ENCODE measurements around the gene MUC12. TPM values are rescaled to one million over a fixed set of nuclear protein-coding genes. Genes with fewer than 3 reads are reported as not detected.
"Not testable (repeated sequence)": the region's sequence is repeated elsewhere in the genome, so short reads cannot be mapped to it uniquely, and the experiment has no call there.

The MUC12 gene
- 1 to 10 TPM in 1 of 4 donors, not detected in 3; 1.4 TPM for total RNA-seq

DNA sequence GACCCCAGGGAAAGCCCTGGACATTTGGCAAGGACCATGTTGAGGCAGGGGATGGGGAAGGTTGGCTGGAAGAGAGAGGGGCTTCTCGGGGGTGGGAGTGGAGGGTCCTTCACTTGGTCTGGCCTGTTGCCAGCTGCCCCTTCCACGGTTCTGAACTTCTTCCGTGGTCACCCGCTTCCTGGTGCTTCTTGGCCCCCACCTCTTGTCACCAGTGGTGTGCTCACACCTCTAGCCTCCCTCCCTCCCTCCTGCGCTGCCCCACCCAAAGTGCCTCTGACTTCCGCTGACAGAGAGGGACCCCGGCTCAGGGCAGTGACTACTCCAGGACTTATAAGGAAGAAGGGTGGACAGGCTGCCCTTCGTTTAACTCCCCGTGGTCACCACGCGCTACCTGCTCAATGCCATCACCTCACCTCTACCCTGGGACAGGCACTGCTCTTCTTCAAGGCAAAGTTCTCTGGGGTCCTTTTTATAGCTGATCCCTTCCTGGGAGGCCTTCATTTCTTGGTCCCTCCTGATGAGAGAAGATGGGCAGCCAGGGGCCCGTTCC lies at the start of gene MUC12:
MUC12 (plus strand) TSS at position 500 of the 550 bp plus-strand sequence. CDS start 58 bp downstream, outside the sequence.
- ATAC-seq (no peak), DNase-seq (no peak)
- intact Hi-C loops (cut with DNase I; ENCODE audit: low total_unique reads), result loop anchor here (5.0 kb wide), 1 partner anchor 88 kb away; no protein-coding TSS in a partner anchor
- H3K36me3 ChIP-seq, result no peaks in the 10 kb centered on the region
- H3K9me3 ChIP-seq, result no peaks in the 10 kb centered on the region
- no peak within 1 kb of the TSS for H3K27ac ChIP-seq
- no peak within 1 kb of the TSS for H3K4me3 ChIP-seq
- in situ Hi-C loops (cut with MboI; ENCODE audit: low sequenced_read_pairs in 4 of 4), result no loop called here
- TF ChIP-seq POLR2A (IDR thresholded peaks at IDR 0.05), result no peak
- TF ChIP-seq, protein P1, sequence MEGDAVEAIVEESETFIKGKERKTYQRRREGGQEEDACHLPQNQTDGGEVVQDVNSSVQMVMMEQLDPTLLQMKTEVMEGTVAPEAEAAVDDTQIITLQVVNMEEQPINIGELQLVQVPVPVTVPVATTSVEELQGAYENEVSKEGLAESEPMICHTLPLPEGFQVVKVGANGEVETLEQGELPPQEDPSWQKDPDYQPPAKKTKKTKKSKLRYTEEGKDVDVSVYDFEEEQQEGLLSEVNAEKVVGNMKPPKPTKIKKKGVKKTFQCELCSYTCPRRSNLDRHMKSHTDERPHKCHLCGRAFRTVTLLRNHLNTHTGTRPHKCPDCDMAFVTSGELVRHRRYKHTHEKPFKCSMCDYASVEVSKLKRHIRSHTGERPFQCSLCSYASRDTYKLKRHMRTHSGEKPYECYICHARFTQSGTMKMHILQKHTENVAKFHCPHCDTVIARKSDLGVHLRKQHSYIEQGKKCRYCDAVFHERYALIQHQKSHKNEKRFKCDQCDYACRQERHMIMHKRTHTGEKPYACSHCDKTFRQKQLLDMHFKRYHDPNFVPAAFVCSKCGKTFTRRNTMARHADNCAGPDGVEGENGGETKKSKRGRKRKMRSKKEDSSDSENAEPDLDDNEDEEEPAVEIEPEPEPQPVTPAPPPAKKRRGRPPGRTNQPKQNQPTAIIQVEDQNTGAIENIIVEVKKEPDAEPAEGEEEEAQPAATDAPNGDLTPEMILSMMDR (IDR thresholded peaks at IDR 0.05 in 4 of 5, conservative IDR thresholded peaks at IDR 0.05 in 1 of 5), result no peak
- peaks cover 5 to 8% of the 10 kb centered on the region in 2 donors for H3K4me1 ChIP-seq
- H3K27me3 ChIP-seq, result peaks cover 35 to 49% (median 47%) of the 10 kb centered on the region in 3 donors

GRCh38 chr7:100919779-100920437 lies 49.5 kb upstream of the MUC12 start:
- ATAC-seq; intact Hi-C loops (cut with DNase I; ENCODE audit: low total_unique reads); DNase-seq; H3K4me1 ChIP-seq; H3K4me3 ChIP-seq; in situ Hi-C loops (cut with MboI; ENCODE audit: low sequenced_read_pairs in 4 of 4); H3K27ac ChIP-seq; H3K27me3 ChIP-seq; H3K9me3 ChIP-seq; H3K36me3 ChIP-seq: not testable (repeated sequence)

GRCh38 chr7:100921039-100921438 lies 48.3 kb upstream of the MUC12 start:
- Histone ChIP-seq H3K27me3 (no peaks in the 10 kb centered on the region), H3K36me3 (no peaks in the 10 kb centered on the region), H3K27ac (no peak overlapping the region), H3K9me3 (no peaks in the 10 kb centered on the region), H3K4me3 (no peak overlapping the region), H3K4me1 (peaks cover 0 to 3% of the 10 kb centered on the region in 2 donors)
- in situ Hi-C loops (cut with MboI; ENCODE audit: low sequenced_read_pairs in 4 of 4) (no loop called here), intact Hi-C loops (cut with DNase I; ENCODE audit: low total_unique reads) (no loop called here)
- ATAC-seq (no peak), DNase-seq (no peak)
- TF ChIP-seq, protein P1 (IDR thresholded peaks at IDR 0.05 in 4 of 5, conservative IDR thresholded peaks at IDR 0.05 in 1 of 5), result no peak
- TF ChIP-seq POLR2A (IDR thresholded peaks at IDR 0.05), result no peak

DNA sequence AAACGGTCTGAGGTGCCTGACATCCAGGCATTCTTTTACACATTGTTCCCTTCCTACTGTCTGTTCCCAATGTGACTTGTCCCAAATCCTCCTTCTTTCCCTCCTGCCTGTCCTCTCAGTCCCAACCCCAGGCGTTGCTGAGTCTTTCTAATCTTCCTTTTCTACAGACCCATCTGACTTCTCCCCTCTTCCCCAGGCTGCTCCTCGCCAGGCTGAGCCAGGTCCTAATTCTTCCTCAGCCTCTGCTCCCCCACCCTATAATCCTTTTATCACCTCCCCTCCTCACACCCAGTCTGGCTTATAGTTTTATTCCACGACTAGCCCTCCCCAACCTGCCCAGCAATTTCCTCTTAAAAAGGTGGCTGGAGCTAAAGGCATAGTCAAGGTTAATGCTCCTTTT lies 45.7 kb upstream of the MUC12 start:
- intact Hi-C loops (cut with DNase I; ENCODE audit: low total_unique reads), result not testable (repeated sequence)

GRCh38 chr7:100929808-100930174 lies 39.6 kb upstream of the MUC12 start:
- DNase-seq (no peak), ATAC-seq (no peak)
- TF ChIP-seq, protein P1 (IDR thresholded peaks at IDR 0.05 in 4 of 5, conservative IDR thresholded peaks at IDR 0.05 in 1 of 5), result no peak
- no peak for TF ChIP-seq POLR2A (IDR thresholded peaks at IDR 0.05)
- no peaks in the 10 kb centered on the region for H3K4me1 ChIP-seq
- H3K9me3 ChIP-seq, result no peaks in the 10 kb centered on the region
- in situ Hi-C loops (cut with MboI; ENCODE audit: low sequenced_read_pairs in 4 of 4) (no loop called here), intact Hi-C loops (cut with DNase I; ENCODE audit: low total_unique reads) (no loop called here)
- H3K4me3 ChIP-seq, result no peak overlapping the region
- H3K36me3 ChIP-seq, result no peaks in the 10 kb centered on the region
- no peaks in the 10 kb centered on the region for H3K27me3 ChIP-seq
- H3K27ac ChIP-seq, result no peak overlapping the region

More for the DNA sequence above, 45.7 kb upstream of the MUC12 start:
- in situ Hi-C loops (cut with MboI; ENCODE audit: low sequenced_read_pairs in 4 of 4); H3K4me1 ChIP-seq; H3K36me3 ChIP-seq; DNase-seq; H3K27ac ChIP-seq; H3K27me3 ChIP-seq; H3K4me3 ChIP-seq; ATAC-seq; H3K9me3 ChIP-seq: not testable (repeated sequence)

Measured in gastrocnemius medialis (tissue), 4 donors.